ENCODE data around the gene PTPN9.

DNA sequence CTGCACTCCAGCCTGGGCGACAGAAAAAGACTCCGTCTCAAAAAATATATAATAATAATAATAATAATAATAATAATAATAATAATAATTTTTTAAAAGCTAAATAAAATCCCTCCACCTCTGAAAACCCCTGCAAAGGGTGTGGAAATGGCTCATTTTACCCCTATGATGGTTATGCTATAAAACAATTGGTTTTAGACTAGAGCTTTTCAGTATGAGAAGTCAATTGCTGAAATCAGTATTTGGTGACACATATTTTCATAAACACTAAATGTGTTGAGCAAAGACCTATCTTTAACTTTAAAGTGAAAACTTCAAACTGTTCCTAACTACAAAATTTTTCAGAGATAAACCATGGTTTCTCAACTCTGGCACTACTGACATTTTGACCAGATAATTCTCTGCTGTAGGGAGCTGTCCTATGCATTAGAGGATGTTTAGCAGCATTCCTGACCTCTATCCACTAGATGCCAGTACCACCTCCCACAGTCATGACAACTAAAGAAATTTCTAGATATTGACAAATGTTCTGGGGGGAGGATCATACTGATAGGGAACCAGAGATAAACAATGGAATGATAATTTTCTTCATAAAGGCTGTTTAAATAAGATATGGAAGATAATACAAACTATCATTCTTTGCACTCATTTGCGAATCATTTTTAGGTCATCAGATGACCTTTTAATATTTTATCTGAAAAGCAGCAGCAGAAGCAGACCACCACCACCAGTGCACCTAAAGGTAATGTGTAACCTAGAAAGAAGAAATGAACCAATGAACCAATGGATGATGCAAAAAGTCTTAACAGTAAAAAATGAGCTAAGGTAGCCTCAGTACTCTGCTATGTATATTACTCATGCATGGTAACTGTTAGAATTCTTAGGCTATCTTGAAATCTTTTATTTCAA is 13.8 kb downstream of the PTPN9 start:
- TF ChIP-seq, protein P1, sequence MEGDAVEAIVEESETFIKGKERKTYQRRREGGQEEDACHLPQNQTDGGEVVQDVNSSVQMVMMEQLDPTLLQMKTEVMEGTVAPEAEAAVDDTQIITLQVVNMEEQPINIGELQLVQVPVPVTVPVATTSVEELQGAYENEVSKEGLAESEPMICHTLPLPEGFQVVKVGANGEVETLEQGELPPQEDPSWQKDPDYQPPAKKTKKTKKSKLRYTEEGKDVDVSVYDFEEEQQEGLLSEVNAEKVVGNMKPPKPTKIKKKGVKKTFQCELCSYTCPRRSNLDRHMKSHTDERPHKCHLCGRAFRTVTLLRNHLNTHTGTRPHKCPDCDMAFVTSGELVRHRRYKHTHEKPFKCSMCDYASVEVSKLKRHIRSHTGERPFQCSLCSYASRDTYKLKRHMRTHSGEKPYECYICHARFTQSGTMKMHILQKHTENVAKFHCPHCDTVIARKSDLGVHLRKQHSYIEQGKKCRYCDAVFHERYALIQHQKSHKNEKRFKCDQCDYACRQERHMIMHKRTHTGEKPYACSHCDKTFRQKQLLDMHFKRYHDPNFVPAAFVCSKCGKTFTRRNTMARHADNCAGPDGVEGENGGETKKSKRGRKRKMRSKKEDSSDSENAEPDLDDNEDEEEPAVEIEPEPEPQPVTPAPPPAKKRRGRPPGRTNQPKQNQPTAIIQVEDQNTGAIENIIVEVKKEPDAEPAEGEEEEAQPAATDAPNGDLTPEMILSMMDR (optimal IDR thresholded peaks at IDR 0.05 in 1 of 3, IDR thresholded peaks at IDR 0.05 in 1 of 3, conservative IDR thresholded peaks at IDR 0.05 in 1 of 3; ENCODE audit: extremely low read depth in 1 of 3, insufficient read depth in 2 of 3, low read length in 3 of 3) = no peak
- TF ChIP-seq EZH2 (IDR thresholded peaks at IDR 0.05; ENCODE audit: low read length) = no peak

Measured in keratinocyte (primary cell).